DND-41 (cell line): Measurements from ENCODE around the gene NRP1.

Experiments
- CTCF ChIP-seq: IDR thresholded peaks from 2 replicates; pipeline ENCODE4 v1.5.1; 2012; ENCODE audit warnings: borderline replicate concordance, low read length, moderate library complexity, mild to moderate bottlenecking; ENCODE audit not compliant: poor library complexity, severe bottlenecking; ENCODE audit errors: extremely low read depth
- EZH2 ChIP-seq: IDR thresholded peaks from 3 replicates; pipeline ENCODE4 v1.6.1; 2012; ENCODE audit warnings: borderline replicate concordance, low read depth, mild to moderate bottlenecking, moderate library complexity, low read length, inconsistent platforms; ENCODE audit not compliant: severe bottlenecking

- TF ChIP-seq CTCF, result peak; percentile 98
- TF ChIP-seq EZH2, result no peak
Measured at GRCh38 chr10:33330543-33331378, 3.7 kb downstream of the NRP1 start.
